GM12878 (cell line): ENCODE data around the gene RIPK4. TPM values are rescaled to one million over a fixed set of nuclear protein-coding genes. Genes with fewer than 3 reads are reported as not detected.

Experiments
- ATAC-seq: fragments of 200-7000 bp; cut with Tn5 transposase; 3 replicates; pipeline ENCODE4 v1.9.1; 2020; ENCODE audit warnings: mild to moderate bottlenecking, moderate library complexity
- BruUV-seq: library from RNA; stranded (reverse); fragments of 400-500 nt; replicated peaks from 2 replicates; lab custom pipeline; 2021; lab: Mats Ljungman, UMichigan
- CTCF ChIA-PET: fragments of 300-600 bp; sonication (Branson Sonifier 250); formaldehyde crosslinking; extraction: SDS; loops from one replicate; lab custom pipeline; 2021; ENCODE audit warnings: inconsistent platforms; lab: Yijun Ruan, JAX
- POLR2A ChIA-PET: fragments of 350-600 bp; formaldehyde crosslinking; extraction: SDS; loops from one replicate; lab custom pipeline; 2021; ENCODE audit warnings: inconsistent platforms; lab: Charles Lee
- RAD21 ChIA-PET: fragments of 300-600 bp; sonication (Branson Sonifier 250); formaldehyde crosslinking; loops from one replicate; lab custom pipeline; 2023; ENCODE audit warnings: antibody characterized with exemption; ENCODE audit not compliant: unreplicated experiment; lab: Charles Lee
- SMC1A ChIA-PET: fragments of 300-600 bp; sonication (Branson Sonifier 250); formaldehyde crosslinking; loops from one replicate; lab custom pipeline; 2023; ENCODE audit not compliant: unreplicated experiment, uncharacterized antibody; lab: Charles Lee
- DNase-seq: peaks from one replicate; pipeline ENCODE4 v3.0.0-alpha.2; 2011; ENCODE audit warnings: low read depth, low spot score
- FAIRE-seq: peaks from 3 replicates; lab custom pipeline; 2011; peaks lifted over from hg19 to GRCh38; lab: Jason Lieb, UNC
- H2AFZ ChIP-seq: 2 replicates; pipeline ENCODE4 v1.6.0; 2011; ENCODE audit warnings: low read depth, low read length, control low read depth; ENCODE audit not compliant: control insufficient read depth
- H3K27ac ChIP-seq: 2 replicates; pipeline ENCODE4 v1.5.1; 2011; ENCODE audit warnings: control low read depth; ENCODE audit not compliant: control insufficient read depth, insufficient read depth
- H3K27me3 ChIP-seq, 2 experiments: replicated peaks in 1 of 2; 2 replicates each; pipeline versions ENCODE4 v1.6.0 to v1.6.1; 2011; ENCODE audit warnings: low read length in 1 of 2; ENCODE audit not compliant: control insufficient read depth in 2 of 2, insufficient read depth in 2 of 2
- H3K36me3 ChIP-seq, 2 experiments: 2 replicates each; pipeline ENCODE4 v1.5.1; 2011; ENCODE audit warnings: low read length in 1 of 2; ENCODE audit not compliant: control insufficient read depth in 2 of 2, insufficient read depth in 2 of 2
- H3K4me1 ChIP-seq: 2 replicates; pipeline ENCODE4 v1.6.1; 2011; ENCODE audit warnings: mild to moderate bottlenecking, low read length, moderate library complexity, mixed read lengths; ENCODE audit not compliant: control insufficient read depth, insufficient read depth
- H3K4me2 ChIP-seq: 2 replicates; pipeline ENCODE4 v1.6.0; 2011; ENCODE audit warnings: control low read depth; ENCODE audit not compliant: control insufficient read depth, insufficient read depth
- H3K4me3 ChIP-seq: fragments of 200-600 bp; sonication (generic); 2 replicates; pipeline ENCODE4 v1.5.1; 2016
- H3K79me2 ChIP-seq: 2 replicates; pipeline ENCODE4 v1.6.0; 2011; ENCODE audit warnings: low read length; ENCODE audit not compliant: control insufficient read depth, insufficient read depth
- H3K9ac ChIP-seq: 2 replicates; pipeline ENCODE4 v1.8.0; 2011; ENCODE audit warnings: low read length, control low read depth, mixed read lengths; ENCODE audit not compliant: control insufficient read depth, insufficient read depth
- H3K9me3 ChIP-seq: replicated peaks from 3 replicates; pipeline ENCODE4 v1.5.1; 2011; ENCODE audit warnings: mild to moderate bottlenecking, low read length; ENCODE audit not compliant: control insufficient read depth, insufficient read depth
- H4K20me1 ChIP-seq: 2 replicates; pipeline ENCODE4 v1.6.0; 2011; ENCODE audit not compliant: control insufficient read depth, insufficient read depth
- CHD2 ChIP-seq: IDR thresholded peaks from 2 replicates; pipeline ENCODE4 v1.6.1; 2011; ENCODE audit warnings: low read depth, low read length, improper control_type of control experiment, borderline replicate concordance
- CHD4 ChIP-seq: fragments of 200-600 bp; sonication (generic); IDR thresholded peaks from 2 replicates; pipeline ENCODE4 v1.6.1; 2016; ENCODE audit warnings: mild to moderate bottlenecking
- EP300 ChIP-seq, 2 experiments: fragments of 150-350 bp in 1 of 2; IDR thresholded peaks; 2 replicates each; pipeline ENCODE4 v1.6.1; 2011 to 2012; ENCODE audit warnings: low read depth in 2 of 2, low read length in 2 of 2, borderline replicate concordance in 1 of 2, improper control_type of control experiment in 1 of 2, inconsistent platforms in 1 of 2; ENCODE audit not compliant: control insufficient read depth in 1 of 2
- HDAC2 ChIP-seq: fragments of 200-600 bp; sonication (generic); IDR thresholded peaks from 2 replicates; pipeline ENCODE4 v1.6.1; 2017
- MEF2A ChIP-seq: IDR thresholded peaks from 2 replicates; pipeline ENCODE4 v1.6.1; 2011; ENCODE audit warnings: low read depth, mild to moderate bottlenecking, low read length, moderate library complexity; ENCODE audit not compliant: insufficient read depth
- MEF2B ChIP-seq: fragments of 450-650 bp; IDR thresholded peaks from 2 replicates; pipeline ENCODE4 v1.6.1; 2018; ENCODE audit warnings: mild to moderate bottlenecking, moderate library complexity; ENCODE audit not compliant: partially characterized antibody, poor library complexity, severe bottlenecking
- NBN ChIP-seq: fragments of 450-650 bp; IDR thresholded peaks from 2 replicates; pipeline ENCODE4 v1.6.1; 2016
- NR2C2 ChIP-seq: IDR thresholded peaks from 2 replicates; pipeline ENCODE4 v1.6.1; 2011; ENCODE audit warnings: borderline replicate concordance, low read depth; ENCODE audit not compliant: control insufficient read depth, insufficient read length
- POLR2AphosphoS5 ChIP-seq: IDR thresholded peaks from 2 replicates; pipeline ENCODE4 v1.6.1; 2011; ENCODE audit warnings: mild to moderate bottlenecking, low read length, inconsistent platforms
- RAD21 ChIP-seq: IDR thresholded peaks from 2 replicates; pipeline ENCODE4 v1.6.1; 2011; ENCODE audit warnings: mild to moderate bottlenecking, low read depth, low read length, moderate library complexity; ENCODE audit not compliant: insufficient read depth
- RFX5 ChIP-seq: IDR thresholded peaks from 2 replicates; pipeline ENCODE4 v1.6.1; 2011; ENCODE audit warnings: low read depth, low read length, improper control_type of control experiment
- SMAD5 ChIP-seq: IDR thresholded peaks from 2 replicates; pipeline ENCODE4 v1.6.1; 2016; ENCODE audit warnings: antibody characterized with exemption, low read depth
- ZNF274 ChIP-seq: IDR thresholded peaks from one replicate; pipeline ENCODE4 v1.8.0; 2011; ENCODE audit not compliant: insufficient read length, insufficient read depth
- ZNF384 ChIP-seq: IDR thresholded peaks from 2 replicates; pipeline ENCODE4 v1.6.1; 2012; ENCODE audit warnings: low read depth, mild to moderate bottlenecking, low read length, improper control_type of control experiment, borderline replicate concordance
- ZZZ3 ChIP-seq: IDR thresholded peaks from 2 replicates; pipeline ENCODE4 v1.6.1; 2011; ENCODE audit warnings: low read depth; ENCODE audit not compliant: control insufficient read depth, insufficient read length
- WGBS: methylation state at CpG from one replicate; pipeline ENCODE4 v1.1.6; 2016; ENCODE audit warnings: low lambda C conversion rate; ENCODE audit not compliant: insufficient replicate concordance, insufficient coverage; ENCODE audit errors: missing lambda C conversion rate; 5-methylcytosine and 5-hydroxymethylcytosine counted together
- in situ Hi-C: fragments of 300-500 bp; cut with MboI; formaldehyde crosslinking; loops from 9 replicates; pipeline ENCODE4 v1.14.3; 2018; ENCODE audit warnings: mixed read lengths
- intact Hi-C: fragments of 100-400 bp; cut with micrococcal nuclease; formaldehyde crosslinking; loops from one replicate; pipeline ENCODE4 v1.14.2; 2022; ENCODE audit not compliant: unreplicated experiment
- polyA plus RNA-seq, 11 experiments: library from polyadenylated mRNA; depleted of rRNA in 4 of 11; unstranded in 6 of 11; stranded (reverse) in 5 of 11; fragments of >200 nt; fragmentation: Nextera tagmentation in 4 of 11; fragmentation: Illumina TruSeq in 1 of 11; extraction: Ambion mirVana in 4 of 11; extraction: Trizol in 1 of 11; gene quantifications; 1 replicate in 1 of 11; 2 replicates in 10 of 11; pipeline versions ENCODE4 v1.2.1 to v1.2.3, GENCODE V29; 2011 to 2016; ENCODE audit warnings: inconsistent platforms in 2 of 11, missing spikeins in 2 of 11, low read depth in 1 of 11
- total RNA-seq, 4 experiments: library from RNA; depleted of rRNA in 3 of 4; stranded (reverse); fragments of >200 nt in 3 of 4; fragmentation: Illumina TruSeq in 1 of 4; extraction: Trizol in 1 of 4; gene quantifications; 2 replicates each; pipeline versions ENCODE4 v1.2.1 to v1.2.3, GENCODE V29; 2013 to 2021
- TF ChIP-seq, protein P1 (sequence below): IDR thresholded peaks from 2 replicates; pipeline ENCODE4 v1.6.1; 2012; ENCODE audit warnings: low read depth, low read length, improper control_type of control experiment

Gene RIPK4
- total and polyA plus RNA-seq, 10 of the 15 experiments (the other 5 are each of a cell fraction or from before 2014, with no cell fraction given), result 0.05 TPM; not detected in 9

DNA sequence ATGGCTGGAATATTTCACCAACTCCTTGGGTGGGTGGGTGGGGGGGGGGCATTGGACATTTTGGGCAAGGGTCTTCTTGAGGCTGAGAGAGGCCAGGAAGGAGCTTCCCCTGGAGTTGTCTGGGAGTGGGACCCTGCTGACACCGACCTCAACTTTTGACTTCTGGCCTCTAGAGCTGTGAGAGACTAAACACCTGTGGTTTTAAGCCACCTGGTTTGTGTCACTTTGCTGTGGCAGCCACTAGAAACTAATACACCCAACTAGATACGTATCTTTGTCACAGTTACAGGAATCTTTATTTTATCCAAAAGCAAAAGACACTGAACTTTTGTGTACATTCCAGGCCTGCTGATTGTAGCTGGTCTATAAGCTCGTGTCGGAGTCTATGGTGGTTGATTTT lies 9.9 kb upstream of the RIPK4 start:
- H3K36me3 ChIP-seq, result no peaks in the 10 kb centered on the region
- no peak for TF ChIP-seq POLR2AphosphoS5
- TF ChIP-seq EP300 (IDR thresholded peaks at IDR 0.05; ENCODE audit: borderline replicate concordance in 1 of 2, control insufficient read depth in 1 of 2, low read depth in 2 of 2, low read length in 2 of 2), result no peak
- no peak for TF ChIP-seq SMAD5
- no peak for TF ChIP-seq ZZZ3
- TF ChIP-seq NBN, result no peak
- TF ChIP-seq CHD2, result no peak
- TF ChIP-seq NR2C2, result no peak
- POLR2A ChIA-PET, result interaction anchor here (0.7 kb wide), 1 partner anchor 112 kb away, joined by 4 read pairs; no protein-coding TSS in a partner anchor
- intact Hi-C loops, result no loop called here
- H3K79me2 ChIP-seq, result no peaks in the 10 kb centered on the region
- H2AFZ ChIP-seq, result no peak overlapping the region
- CTCF ChIA-PET, result interaction anchor here (0.6 to 2.5 kb wide), 3 partner anchors 9 to 165 kb away, joined by 4 to 12 read pairs (median 4); no protein-coding TSS in a partner anchor
- SMC1A ChIA-PET, result interaction anchor here (1.0 to 1.6 kb wide), 4 partner anchors 12 to 169 kb away, joined by 3 to 4 read pairs (median 4); no protein-coding TSS in a partner anchor
- RAD21 ChIA-PET, result interaction anchor here (0.7 to 1.6 kb wide), 4 partner anchors 10 to 341 kb away, joined by 3 to 7 read pairs (median 3); no protein-coding TSS in a partner anchor
- peaks cover 0 to 3% of the 10 kb centered on the region in 2 experiments; a peak in 2 of 4 replicates for H3K27me3 ChIP-seq
- in situ Hi-C loops, result no loop called here
- H3K27ac ChIP-seq, result no peak overlapping the region
- no TSS peak for BruUV-seq
- H3K4me3 ChIP-seq, result no peak overlapping the region
- no peak overlapping the region for H3K4me2 ChIP-seq
- no peaks in the 10 kb centered on the region for H3K9me3 ChIP-seq
- no peak overlapping the region for H3K9ac ChIP-seq
- no peaks in the 10 kb centered on the region for H3K4me1 ChIP-seq
- FAIRE-seq (no peak), ATAC-seq (no peak), DNase-seq (no peak)
- 25% methylated on average over 4 of the region's 4 CpGs for WGBS
- H4K20me1 ChIP-seq, result no peaks in the 10 kb centered on the region

GRCh38 chr21:41775149-41775472 lies 8.3 kb upstream of the RIPK4 start:
- Histone ChIP-seq H3K27me3 (peaks cover 2 to 3% of the 10 kb centered on the region in 2 experiments; a peak in 3 of 4 replicates), H3K4me3 (no peak overlapping the region), H3K27ac (no peak overlapping the region), H3K9me3 (no peaks in the 10 kb centered on the region), H3K36me3 (no peaks in the 10 kb centered on the region), H3K9ac (no peak overlapping the region), H3K4me2 (no peak overlapping the region), H4K20me1 (no peaks in the 10 kb centered on the region), H2AFZ (no peak overlapping the region), H3K4me1 (no peaks in the 10 kb centered on the region), H3K79me2 (no peaks in the 10 kb centered on the region)
- FAIRE-seq (no peak), ATAC-seq (no peak), DNase-seq (no peak)
- ChIA-PET POLR2A (interaction anchor here (0.6 kb wide), 1 partner anchor 12 kb away, joined by 6 read pairs; no protein-coding TSS in a partner anchor), SMC1A (no interaction called here), CTCF (interaction anchor here (1.1 kb wide), 1 partner anchor 10 kb away, joined by 3 read pairs; no protein-coding TSS in a partner anchor), RAD21 (interaction anchor here (1.0 kb wide), 1 partner anchor 42 kb away, joined by 4 read pairs; no protein-coding TSS in a partner anchor)
- intact Hi-C loops, result no loop called here
- WGBS, result 11% methylated on average over 3 of the region's 3 CpGs
- BruUV-seq, result no TSS peak
- in situ Hi-C loops, result no loop called here
- TF ChIP-seq MEF2B (no peak), CHD4 (no peak), MEF2A (no peak), RFX5 (no peak), ZNF384 (no peak), HDAC2 (no peak), RAD21 (no peak), ZNF274 (no peak)
- TF ChIP-seq, protein P1, sequence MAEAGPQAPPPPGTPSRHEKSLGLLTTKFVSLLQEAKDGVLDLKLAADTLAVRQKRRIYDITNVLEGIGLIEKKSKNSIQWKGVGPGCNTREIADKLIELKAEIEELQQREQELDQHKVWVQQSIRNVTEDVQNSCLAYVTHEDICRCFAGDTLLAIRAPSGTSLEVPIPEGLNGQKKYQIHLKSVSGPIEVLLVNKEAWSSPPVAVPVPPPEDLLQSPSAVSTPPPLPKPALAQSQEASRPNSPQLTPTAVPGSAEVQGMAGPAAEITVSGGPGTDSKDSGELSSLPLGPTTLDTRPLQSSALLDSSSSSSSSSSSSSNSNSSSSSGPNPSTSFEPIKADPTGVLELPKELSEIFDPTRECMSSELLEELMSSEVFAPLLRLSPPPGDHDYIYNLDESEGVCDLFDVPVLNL, result no peak
